Heart left ventricle (tissue), 16 donors: ENCODE measurements around the gene SNX24. TPM values are rescaled to one million over a fixed set of nuclear protein-coding genes. Genes with fewer than 3 reads are reported as not detected.

Experiments
- ATAC-seq, 4 donors: fragments of 200-7000 bp; cut with Tn5 transposase; one replicate each; pipeline ENCODE4 v1.9.1; 2020 to 2022; ENCODE audit warnings: moderate library complexity in 4 of 4, mild to moderate bottlenecking in 3 of 4, moderate number of reproducible peaks in 1 of 4
- DNase-seq, 5 donors: peaks; one replicate each; pipeline ENCODE4 v3.0.0-alpha.2; 2020
- H3K27ac ChIP-seq, 12 donors: fragments of 200-600 bp; sonication (generic) in 4 of 12; one replicate each; pipeline versions ENCODE4 v1.5.0 to v1.8.0; 2016 to 2022; ENCODE audit warnings: mild to moderate bottlenecking in 2 of 12
- H3K27me3 ChIP-seq, 9 donors: fragments of 200-600 bp; sonication (generic) in 2 of 9; one replicate each; pipeline versions ENCODE4 v1.5.1 to v1.8.0; 2016 to 2022; ENCODE audit warnings: mild to moderate bottlenecking in 3 of 9
- H3K36me3 ChIP-seq, 9 donors: fragments of 200-600 bp; sonication (generic) in 2 of 9; one replicate each; pipeline versions ENCODE4 v1.5.0 to v1.8.0; 2018 to 2022; ENCODE audit warnings: mild to moderate bottlenecking in 2 of 9
- H3K4me1 ChIP-seq, 12 donors: fragments of 200-600 bp; sonication (generic) in 4 of 12; one replicate each; pipeline versions ENCODE4 v1.5.0 to v1.8.0; 2016 to 2022; ENCODE audit warnings: mild to moderate bottlenecking in 3 of 12
- H3K4me3 ChIP-seq, 12 donors: fragments of 200-600 bp; sonication (generic) in 4 of 12; one replicate each; pipeline versions ENCODE4 v1.5.0 to v1.8.0; 2017 to 2022; ENCODE audit warnings: mild to moderate bottlenecking in 9 of 12, moderate library complexity in 4 of 12
- H3K9me3 ChIP-seq, 12 donors: fragments of 200-600 bp; sonication (generic) in 4 of 12; one replicate each; pipeline versions ENCODE4 v1.5.0 to v1.8.0; 2016 to 2022; ENCODE audit warnings: mild to moderate bottlenecking in 1 of 12
- CTCF ChIP-seq, 12 donors: fragments of 200-600 bp; sonication (generic) in 4 of 12; IDR thresholded peaks; one replicate each; pipeline versions ENCODE4 v1.5.0 to v1.8.0; 2018 to 2022; ENCODE audit warnings: antibody characterized with exemption in 12 of 12, mild to moderate bottlenecking in 5 of 12
- POLR2A ChIP-seq, 2 donors: fragments of 450-650 bp; IDR thresholded peaks; one replicate each; pipeline ENCODE4 v1.6.1; 2017; ENCODE audit warnings: antibody characterized with exemption in 2 of 2, mild to moderate bottlenecking in 2 of 2, moderate library complexity in 2 of 2
- WGBS, 4 donors: extraction: QIAGEN DNeasy Blood & Tissue Kit in 2 of 4; methylation state at CpG; one replicate each; pipeline versions ENCODE4 v1.1.5 to v1.1.7; 2013 to 2018; 5-methylcytosine and 5-hydroxymethylcytosine counted together
- intact Hi-C, 10 donors: fragments of 100-400 bp; cut with DNase I; formaldehyde crosslinking; loops; one replicate each; pipeline versions ENCODE4 v1.11.1 to v1.14.2; 2022
- polyA plus RNA-seq, 2 donors: library from polyadenylated mRNA; stranded (reverse); fragments of 200-250 nt; gene quantifications; one replicate each; pipeline ENCODE4 v1.2.3, GENCODE V29; 2013
- total RNA-seq, 9 donors: library from RNA; depleted of rRNA in 2 of 9; stranded (reverse); fragments of >200 nt in 2 of 9; fragmentation: NEBNext Ultra II Directional in 3 of 9; extraction: Animal tissue kit (Norgen Biotek cat#: 25700) in 3 of 9; gene quantifications; one replicate each; pipeline versions ENCODE4 v1.1.0 to v1.2.4, GENCODE V29; 2016 to 2023
- donor health status: ischemic (EF 13 %, LVEDD 7.1; RV severe dilation, severe dysfunction).
- donor health status: healthy with polysubstance abuse.
- donor health status: DM: no; HTN: yes; CAD: no.
- donor health status: DM: no; HTN: no; CAD: no.
- donor health status: ischemic (EF 25% LVEDD 6.9; RV normal size, moderate dysfunction).
- donor health status: ischemic (EF 25% LVEDD 5.7; RV mildly dilated, moderate dysfunction).
- donor health status: healthy.
- donor health status: DM: yes; HTN: yes; CAD: no.
- donor health status: ischemic (EF 35%, LVEDD 5.7; RV mildly dilated, moderate dysfunction).
- donor health status: nonischemic (EF 11% LVEDD 7.7; RV severe dilation, severe dysfunction).
- donor health status: DM: yes; HTN: yes; CAD: no.
- donor health status: PGD.
- donor health status: ischemic (EF 29% LVEDD 5.4; RV normal size, mild dysfunction).
- donor health status: nonischemic (EF 23%, LVEDD 6.1; RV moderate dilation, normal function).

The SNX24 gene
- total and polyA plus RNA-seq, 11 donors, result 10.0 to 21.2 (median 14.8) TPM

GRCh38 chr5:122999947-123000563, 154.6 kb downstream of the SNX24 start:
- peaks cover 0 to 6% (median 4%) of the 10 kb centered on the region in 9 donors for H3K36me3 ChIP-seq
- no peaks in the 10 kb centered on the region for H3K9me3 ChIP-seq
- TF ChIP-seq CTCF (IDR thresholded peaks at IDR 0.05), result peak in 8 of 12 donors; percentile 15 to 48 (median 30)
- no peak for TF ChIP-seq POLR2A (IDR thresholded peaks at IDR 0.05)
- H3K4me3 ChIP-seq, result no peak overlapping the region
- no peaks in the 10 kb centered on the region for H3K4me1 ChIP-seq
- 68 to 75% (median 71%) methylated on average over 10 of the region's 10 CpGs for WGBS, 4 donors
- no peaks in the 10 kb centered on the region for H3K27me3 ChIP-seq
- peak in 2 of 5 donors; percentile 15 to 25 for DNase-seq
- intact Hi-C loops, result no loop called here
- no peak for ATAC-seq
- H3K27ac ChIP-seq, result no peak overlapping the region

GRCh38 chr5:123000731-123001130, 155.3 kb downstream of the SNX24 start:
- no peak for TF ChIP-seq CTCF (IDR thresholded peaks at IDR 0.05)
- Histone ChIP-seq H3K27me3 (no peaks in the 10 kb centered on the region), H3K4me3 (no peak overlapping the region), H3K4me1 (no peaks in the 10 kb centered on the region), H3K36me3 (peaks cover 0 to 8% (median 4%) of the 10 kb centered on the region in 9 donors), H3K9me3 (no peaks in the 10 kb centered on the region), H3K27ac (no peak overlapping the region)
- ATAC-seq (no peak), DNase-seq (no peak)
- intact Hi-C loops, result no loop called here
- 97 to 99% (median 98%) methylated on average over 1 of the region's 1 CpG for WGBS, 4 donors

GRCh38 chr5:123001808-123002207, 156.4 kb downstream of the SNX24 start:
- Histone ChIP-seq H3K27ac (no peak overlapping the region), H3K4me3 (no peak overlapping the region), H3K27me3 (no peaks in the 10 kb centered on the region), H3K36me3 (peaks cover 0 to 8% (median 4%) of the 10 kb centered on the region in 9 donors), H3K9me3 (no peaks in the 10 kb centered on the region), H3K4me1 (no peaks in the 10 kb centered on the region)
- TF ChIP-seq POLR2A (IDR thresholded peaks at IDR 0.05) (no peak), CTCF (IDR thresholded peaks at IDR 0.05) (no peak)
- ATAC-seq (no peak), DNase-seq (no peak)
- 85 to 89% (median 87%) methylated on average over 7 of the region's 7 CpGs for WGBS, 4 donors
- intact Hi-C loops, result no loop called here

GRCh38 chr5:123007182-123007581, 161.8 kb downstream of the SNX24 start:
- intact Hi-C loops, result no loop called here
- no peaks in the 10 kb centered on the region for H3K4me1 ChIP-seq
- WGBS, 4 donors, result 85 to 90% (median 87%) methylated on average over 6 of the region's 6 CpGs
- no peak overlapping the region for H3K27ac ChIP-seq
- H3K4me3 ChIP-seq, result no peak overlapping the region
- TF ChIP-seq CTCF (IDR thresholded peaks at IDR 0.05), result no peak
- no peak for TF ChIP-seq POLR2A (IDR thresholded peaks at IDR 0.05)
- DNase-seq (no peak), ATAC-seq (no peak)
- peaks cover 0 to 14% (median 3%) of the 10 kb centered on the region in 9 donors for H3K36me3 ChIP-seq
- no peaks in the 10 kb centered on the region for H3K9me3 ChIP-seq
- H3K27me3 ChIP-seq, result no peaks in the 10 kb centered on the region
